Measurements from ENCODE around the gene TMCO5A.

- TF ChIP-seq, protein P1, sequence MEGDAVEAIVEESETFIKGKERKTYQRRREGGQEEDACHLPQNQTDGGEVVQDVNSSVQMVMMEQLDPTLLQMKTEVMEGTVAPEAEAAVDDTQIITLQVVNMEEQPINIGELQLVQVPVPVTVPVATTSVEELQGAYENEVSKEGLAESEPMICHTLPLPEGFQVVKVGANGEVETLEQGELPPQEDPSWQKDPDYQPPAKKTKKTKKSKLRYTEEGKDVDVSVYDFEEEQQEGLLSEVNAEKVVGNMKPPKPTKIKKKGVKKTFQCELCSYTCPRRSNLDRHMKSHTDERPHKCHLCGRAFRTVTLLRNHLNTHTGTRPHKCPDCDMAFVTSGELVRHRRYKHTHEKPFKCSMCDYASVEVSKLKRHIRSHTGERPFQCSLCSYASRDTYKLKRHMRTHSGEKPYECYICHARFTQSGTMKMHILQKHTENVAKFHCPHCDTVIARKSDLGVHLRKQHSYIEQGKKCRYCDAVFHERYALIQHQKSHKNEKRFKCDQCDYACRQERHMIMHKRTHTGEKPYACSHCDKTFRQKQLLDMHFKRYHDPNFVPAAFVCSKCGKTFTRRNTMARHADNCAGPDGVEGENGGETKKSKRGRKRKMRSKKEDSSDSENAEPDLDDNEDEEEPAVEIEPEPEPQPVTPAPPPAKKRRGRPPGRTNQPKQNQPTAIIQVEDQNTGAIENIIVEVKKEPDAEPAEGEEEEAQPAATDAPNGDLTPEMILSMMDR (IDR thresholded peaks at IDR 0.05 in 4 of 5, conservative IDR thresholded peaks at IDR 0.05 in 1 of 5) = no peak
- no peak for TF ChIP-seq POLR2A (IDR thresholded peaks at IDR 0.05)
These were observed 48.8 kb upstream of the TMCO5A start for GRCh38 chr15:37885651-37886050.
